WTC11 (cell line): ENCODE measurements around the gene PPP4R2.

ENCODE experiments used
- ATF6 ChIP-seq: sonication (generic); formaldehyde crosslinking; IDR thresholded peaks from 2 replicates; pipeline ENCODE4 v1.8.1; 2023; ENCODE audit warnings: mild to moderate bottlenecking, missing genetic modification reagents
- CTCF ChIP-seq: fragments of 200-600 bp; IDR thresholded peaks from 2 replicates; pipeline ENCODE4 v1.8.0; 2022; ENCODE audit warnings: antibody characterized with exemption
- FOXK1 ChIP-seq: sonication (generic); formaldehyde crosslinking; IDR thresholded peaks from 2 replicates; pipeline ENCODE4 v1.8.0; 2022; ENCODE audit warnings: mild to moderate bottlenecking, moderate library complexity, missing genetic modification reagents
- TEAD4 ChIP-seq: sonication (generic); formaldehyde crosslinking; IDR thresholded peaks from 2 replicates; pipeline ENCODE4 v1.8.0; 2022; ENCODE audit warnings: mild to moderate bottlenecking, missing genetic modification reagents
- USF2 ChIP-seq: sonication (generic); formaldehyde crosslinking; IDR thresholded peaks from 2 replicates; pipeline ENCODE4 v1.8.1; 2023; ENCODE audit warnings: mild to moderate bottlenecking, missing genetic modification reagents, moderate library complexity
- ZNF512 ChIP-seq: sonication (generic); formaldehyde crosslinking; IDR thresholded peaks from 2 replicates; pipeline ENCODE4 v1.8.1; 2022; ENCODE audit warnings: missing genetic modification reagents, borderline replicate concordance

- TF ChIP-seq TEAD4 (CRISPR knock-in tag) (no peak), CTCF (no peak), ATF6 (CRISPR knock-in tag) (no peak), FOXK1 (CRISPR knock-in tag) (no peak), ZNF512 (no peak), USF2 (no peak)
Measured at GRCh38 chr3:73029321-73029796, 32.7 kb downstream of the PPP4R2 start.
